DND-41 (cell line): ENCODE data around the gene SERINC2.

ENCODE experiments used
- ATAC-seq: fragments of 200-7000 bp; cut with Tn5 transposase; 3 replicates; pipeline ENCODE4 v1.9.1; 2021; ENCODE audit warnings: low read depth; ENCODE audit not compliant: insufficient read depth
- DNase-seq: peaks from one replicate; pipeline ENCODE4 v3.0.0-alpha.2; 2020
- H2AFZ ChIP-seq: 2 replicates; pipeline ENCODE4 v1.6.0; 2012; ENCODE audit warnings: low read depth, low read length
- H3K27ac ChIP-seq: 2 replicates; pipeline ENCODE4 v1.5.1; 2012; ENCODE audit warnings: low read length, inconsistent platforms
- H3K27me3 ChIP-seq: fragments of 200-600 bp; sonication (generic); 2 replicates; pipeline ENCODE4 v1.6.0; 2012; ENCODE audit warnings: low read length, mild to moderate bottlenecking, inconsistent platforms; ENCODE audit not compliant: insufficient read depth, poor library complexity
- H3K36me3 ChIP-seq: 2 replicates; pipeline ENCODE4 v1.5.1; 2012; ENCODE audit warnings: low read length, inconsistent platforms; ENCODE audit not compliant: insufficient read depth
- H3K4me1 ChIP-seq: 2 replicates; pipeline ENCODE4 v1.5.1; 2012; ENCODE audit warnings: mild to moderate bottlenecking, low read length; ENCODE audit not compliant: insufficient read depth
- H3K4me2 ChIP-seq: 2 replicates; pipeline ENCODE4 v1.6.0; 2012; ENCODE audit warnings: mild to moderate bottlenecking, moderate library complexity, low read length, inconsistent platforms; ENCODE audit not compliant: insufficient read depth
- H3K4me3 ChIP-seq, 2 experiments: fragments of 200-600 bp in 1 of 2; shearing (Covaris generic) in 1 of 2; 2 replicates each; pipeline ENCODE4 v1.5.1; 2012 to 2016; ENCODE audit warnings: inconsistent platforms in 2 of 2, low read length in 2 of 2, mild to moderate bottlenecking in 2 of 2, low read depth in 1 of 2, moderate library complexity in 1 of 2
- H3K79me2 ChIP-seq: 2 replicates; pipeline ENCODE4 v1.6.0; 2012; ENCODE audit warnings: low read length, inconsistent platforms; ENCODE audit not compliant: insufficient read depth
- H3K9ac ChIP-seq: 2 replicates; pipeline ENCODE4 v1.6.0; 2012; ENCODE audit warnings: low read depth, mild to moderate bottlenecking, inconsistent platforms, low read length, moderate library complexity
- H3K9me3 ChIP-seq: 2 replicates; pipeline ENCODE4 v1.5.1; 2012; ENCODE audit warnings: low read length, moderate library complexity, mild to moderate bottlenecking, inconsistent platforms; ENCODE audit not compliant: insufficient read depth, severe bottlenecking
- H4K20me1 ChIP-seq: 2 replicates; pipeline ENCODE4 v1.6.0; 2012; ENCODE audit warnings: low read length; ENCODE audit not compliant: insufficient read depth
- CTCF ChIP-seq: IDR thresholded peaks from 2 replicates; pipeline ENCODE4 v1.5.1; 2012; ENCODE audit warnings: borderline replicate concordance, low read length, moderate library complexity, mild to moderate bottlenecking; ENCODE audit not compliant: poor library complexity, severe bottlenecking; ENCODE audit errors: extremely low read depth
- EZH2 ChIP-seq: IDR thresholded peaks from 3 replicates; pipeline ENCODE4 v1.6.1; 2012; ENCODE audit warnings: borderline replicate concordance, low read depth, mild to moderate bottlenecking, moderate library complexity, low read length, inconsistent platforms; ENCODE audit not compliant: severe bottlenecking

SERINC2 gene

GRCh38 chr1:31398246-31398645, 14.8 kb upstream of the SERINC2 start:
- TF ChIP-seq EZH2: no peak
- no peak for TF ChIP-seq CTCF
- H3K27ac ChIP-seq: peak overlapping the region; percentile 2; the same call in 1 of the 2 replicates
- no peaks in the 10 kb centered on the region for H3K27me3 ChIP-seq
- ATAC-seq (no peak), DNase-seq (no peak)
- no peaks in the 10 kb centered on the region for H3K36me3 ChIP-seq
- H3K9ac ChIP-seq: no peak overlapping the region
- no peak overlapping the region for H3K4me3 ChIP-seq
- no peaks in the 10 kb centered on the region for H3K9me3 ChIP-seq
- no peak overlapping the region for H3K4me2 ChIP-seq
- H3K4me1 ChIP-seq: peaks cover 37% of the 10 kb centered on the region
- H2AFZ ChIP-seq: no peak overlapping the region
- no peaks in the 10 kb centered on the region for H3K79me2 ChIP-seq
- H4K20me1 ChIP-seq: no peaks in the 10 kb centered on the region

GRCh38 chr1:31399976-31400375, 13.0 kb upstream of the SERINC2 start:
- Histone ChIP-seq H3K9me3 (no peaks in the 10 kb centered on the region), H3K4me2 (no peak overlapping the region), H4K20me1 (no peaks in the 10 kb centered on the region), H3K27me3 (no peaks in the 10 kb centered on the region), H3K79me2 (no peaks in the 10 kb centered on the region), H3K36me3 (no peaks in the 10 kb centered on the region), H3K9ac (no peak overlapping the region), H3K4me1 (peaks cover 20% of the 10 kb centered on the region), H2AFZ (no peak overlapping the region), H3K27ac (no peak overlapping the region), H3K4me3 (no peak overlapping the region)
- DNase-seq (no peak), ATAC-seq (no peak)
- TF ChIP-seq EZH2: no peak
- no peak for TF ChIP-seq CTCF

GRCh38 chr1:31400393-31400792, 12.6 kb upstream of the SERINC2 start:
- no peak for TF ChIP-seq EZH2
- no peak for TF ChIP-seq CTCF
- peaks cover 19% of the 10 kb centered on the region for H3K4me1 ChIP-seq
- H4K20me1 ChIP-seq: no peaks in the 10 kb centered on the region
- no peak overlapping the region for H2AFZ ChIP-seq
- no peak overlapping the region for H3K4me2 ChIP-seq
- no peak overlapping the region for H3K9ac ChIP-seq
- H3K36me3 ChIP-seq: no peaks in the 10 kb centered on the region
- no peak for DNase-seq
- H3K9me3 ChIP-seq: no peaks in the 10 kb centered on the region
- ATAC-seq: no peak
- H3K27ac ChIP-seq: no peak overlapping the region
- H3K27me3 ChIP-seq: no peaks in the 10 kb centered on the region
- no peaks in the 10 kb centered on the region for H3K79me2 ChIP-seq
- no peak overlapping the region for H3K4me3 ChIP-seq

GRCh38 chr1:31401241-31401640, 11.8 kb upstream of the SERINC2 start:
- Histone ChIP-seq H4K20me1 (no peaks in the 10 kb centered on the region), H3K4me3 (no peak overlapping the region), H3K27ac (no peak overlapping the region), H3K4me2 (no peak overlapping the region), H2AFZ (no peak overlapping the region), H3K79me2 (no peaks in the 10 kb centered on the region), H3K9ac (no peak overlapping the region), H3K36me3 (no peaks in the 10 kb centered on the region), H3K4me1 (peaks cover 14% of the 10 kb centered on the region), H3K27me3 (no peaks in the 10 kb centered on the region), H3K9me3 (no peaks in the 10 kb centered on the region)
- ATAC-seq (0 out of 3 replicates have a peak, but pooled peaks have one; percentile 23), DNase-seq (no peak)
- TF ChIP-seq EZH2 (no peak), CTCF (peak; percentile 27)
